Natural killer cell treated with Interleukin-12 subunit alpha and Interleukin-12 subunit beta and Interleukin-15 and Interleukin-18, amount 100 ng/mL, for 72 hours (primary cell): ENCODE measurements around the gene ACLY. TPM values are rescaled to one million over a fixed set of nuclear protein-coding genes. Genes with fewer than 3 reads are reported as not detected.
A peak's percentile ranks its signal among the peaks of the same experiment; 100 is the strongest.

Experiments
- ATAC-seq, 2 donors: fragments of 150-1000 bp; cut with Tn5 transposase in 1 of 2; sonication (Bioruptor Pico), chemical (Tn5 transposase) in 1 of 2; 2 replicates each; pipeline ENCODE4 v1.10.0; 2021
- DNase-seq: peaks from one replicate; pipeline ENCODE4 v3.0.0; 2022; ENCODE audit warnings: low spot score
- H3K27ac Mint-ChIP-seq, 2 donors: 1 replicate in 1 of 2; 2 replicates in 1 of 2; pipeline ENCODE4 v1.8.0; 2022; ENCODE audit warnings: mixed read lengths in 2 of 2, mild to moderate bottlenecking in 1 of 2, moderate library complexity in 1 of 2
- H3K27me3 Mint-ChIP-seq, 2 donors: 1 replicate in 1 of 2; 2 replicates in 1 of 2; pipeline ENCODE4 v1.8.0; 2022; ENCODE audit warnings: mixed read lengths in 2 of 2
- H3K36me3 Mint-ChIP-seq: one replicate; pipeline ENCODE4 v1.8.0; 2022; ENCODE audit warnings: mixed read lengths
- H3K4me1 Mint-ChIP-seq, 2 donors: 1 replicate in 1 of 2; 2 replicates in 1 of 2; pipeline ENCODE4 v1.8.0; 2022; ENCODE audit warnings: low read depth in 2 of 2, mixed read lengths in 2 of 2, mild to moderate bottlenecking in 1 of 2
- H3K4me3 Mint-ChIP-seq: one replicate; pipeline ENCODE4 v1.8.0; 2022; ENCODE audit warnings: mixed read lengths
- H3K9me3 Mint-ChIP-seq: 2 replicates; pipeline ENCODE4 v1.8.0; 2022; ENCODE audit warnings: mixed read lengths
- total RNA-seq, 2 donors: library from RNA; stranded (reverse); gene quantifications; one replicate each; pipeline ENCODE4 v1.2.3, GENCODE V29; 2022

Gene ACLY
- total RNA-seq, 2 donors from 2014 or later, result 200 to 243 TPM

GRCh38 chr17:41910701-41911391 is 7.9 kb downstream of the ACLY start:
- no peak for ATAC-seq
- Mint-ChIP-seq H3K27ac (no peak overlapping the region), H3K36me3 (peaks cover 12% of the 10 kb centered on the region)

GRCh38 chr17:41909088-41909487 is 9.7 kb downstream of the ACLY start:
- H3K9me3 Mint-ChIP-seq, result no peaks in the 10 kb centered on the region
- no peak for DNase-seq
- H3K4me3 Mint-ChIP-seq, result no peak overlapping the region
- no peaks in the 10 kb centered on the region for H3K27me3 Mint-ChIP-seq
- ATAC-seq, result no peak
- H3K4me1 Mint-ChIP-seq, result peaks cover 0 to 20% of the 10 kb centered on the region in 2 donors
- H3K36me3 Mint-ChIP-seq, result peaks cover 12% of the 10 kb centered on the region
- no peak overlapping the region for H3K27ac Mint-ChIP-seq

More at GRCh38 chr17:41910701-41911391, 7.9 kb downstream of the ACLY start:
- Mint-ChIP-seq H3K4me1 (peaks cover 12 to 30% of the 10 kb centered on the region in 2 donors), H3K9me3 (no peaks in the 10 kb centered on the region), H3K4me3 (no peak overlapping the region), H3K27me3 (no peaks in the 10 kb centered on the region)
- DNase-seq, result no peak

DNA sequence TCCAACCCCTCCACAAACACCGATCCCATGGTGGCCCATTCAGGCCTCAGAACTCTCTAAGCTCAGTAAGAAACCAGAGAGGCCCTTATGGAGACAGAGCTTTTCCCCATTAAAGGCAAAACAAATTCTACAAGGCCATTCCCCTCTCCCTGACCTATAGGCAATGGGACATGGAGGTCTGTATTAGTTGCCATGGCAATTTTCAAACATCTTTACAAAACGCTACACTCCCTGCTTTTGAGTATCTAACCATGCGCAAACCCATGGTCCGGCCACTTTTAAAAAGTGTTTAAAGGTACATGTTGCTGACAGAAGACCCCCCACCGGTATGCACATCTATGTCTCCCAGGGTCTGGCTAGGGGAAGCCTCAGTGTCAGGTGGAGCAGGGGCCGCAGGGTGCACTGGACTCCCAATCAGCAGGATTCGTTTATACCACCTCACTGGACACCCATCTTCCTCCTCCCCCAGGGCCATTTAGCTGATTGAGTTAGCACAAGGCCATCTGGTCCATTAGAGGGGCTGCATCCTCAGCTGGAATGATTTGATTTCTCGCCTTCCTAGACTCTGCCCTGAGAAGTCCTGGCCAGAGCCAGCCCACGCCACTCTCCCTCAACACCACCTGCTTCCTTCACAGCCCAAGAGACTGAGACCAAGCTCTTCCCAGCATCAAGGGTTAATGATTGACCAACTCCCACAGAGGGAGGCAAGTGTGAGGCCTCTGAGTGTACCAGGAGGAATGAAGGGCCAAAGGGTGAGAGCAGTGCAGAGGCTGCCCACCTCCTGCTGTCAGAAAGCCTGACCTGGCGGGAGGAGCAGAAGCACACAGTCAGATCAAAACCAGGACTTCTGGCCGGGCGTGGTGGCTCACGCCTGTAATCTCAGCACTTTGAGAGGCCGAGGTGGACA is 10.9 kb downstream of the ACLY start:
- DNase-seq (no peak), ATAC-seq (no peak)
- peaks cover 0 to 9% of the 10 kb centered on the region in 2 donors for H3K4me1 Mint-ChIP-seq
- H3K27me3 Mint-ChIP-seq, result no peaks in the 10 kb centered on the region
- no peaks in the 10 kb centered on the region for H3K9me3 Mint-ChIP-seq
- H3K27ac Mint-ChIP-seq, result no peak overlapping the region
- H3K36me3 Mint-ChIP-seq, result peaks cover 9% of the 10 kb centered on the region
- no peak overlapping the region for H3K4me3 Mint-ChIP-seq

DNA sequence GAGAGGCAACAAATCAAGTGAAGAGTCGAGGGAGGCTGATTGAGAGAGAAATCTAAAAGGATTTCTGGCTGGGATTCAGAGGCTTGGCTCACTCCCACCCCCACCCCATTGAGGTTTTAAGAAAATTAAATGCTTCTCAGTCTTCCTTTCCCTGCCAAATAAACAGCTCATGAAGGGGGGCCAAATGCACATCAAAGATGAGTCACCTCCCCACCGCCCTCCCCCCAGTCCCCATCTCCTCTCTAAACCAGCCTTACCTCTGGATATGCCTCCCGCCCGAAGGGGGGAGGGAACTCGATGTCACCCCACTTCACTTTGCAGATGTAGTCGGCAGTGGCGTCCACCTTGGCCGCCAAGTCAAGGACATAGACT is 11.6 kb downstream of the ACLY start:
- Mint-ChIP-seq H3K27ac (no peak overlapping the region), H3K36me3 (peaks cover 7% of the 10 kb centered on the region), H3K27me3 (no peaks in the 10 kb centered on the region), H3K4me1 (peaks cover 0 to 5% of the 10 kb centered on the region in 2 donors), H3K4me3 (no peak overlapping the region), H3K9me3 (no peaks in the 10 kb centered on the region)
- no peak for DNase-seq
- no peak for ATAC-seq

GRCh38 chr17:41906465-41907184 is 12.1 kb downstream of the ACLY start:
- DNase-seq (no peak), ATAC-seq (no peak)
- peaks cover 12% of the 10 kb centered on the region for H3K36me3 Mint-ChIP-seq
- no peaks in the 10 kb centered on the region for H3K27me3 Mint-ChIP-seq
- H3K4me3 Mint-ChIP-seq, result no peak overlapping the region
- peaks cover 0 to 5% of the 10 kb centered on the region in 2 donors for H3K4me1 Mint-ChIP-seq
- H3K27ac Mint-ChIP-seq, result no peak overlapping the region
- H3K9me3 Mint-ChIP-seq, result no peaks in the 10 kb centered on the region

- H3K36me3 Mint-ChIP-seq, result peaks cover 13% of the 10 kb centered on the region
- no peak overlapping the region for H3K4me3 Mint-ChIP-seq
- ATAC-seq (no peak), DNase-seq (no peak)
- H3K27ac Mint-ChIP-seq, result no peak overlapping the region
- peaks cover 0 to 7% of the 10 kb centered on the region in 2 donors for H3K4me1 Mint-ChIP-seq
- no peaks in the 10 kb centered on the region for H3K9me3 Mint-ChIP-seq
- no peaks in the 10 kb centered on the region for H3K27me3 Mint-ChIP-seq
Measured at GRCh38 chr17:41905172-41905571, 13.6 kb downstream of the ACLY start.

DNA sequence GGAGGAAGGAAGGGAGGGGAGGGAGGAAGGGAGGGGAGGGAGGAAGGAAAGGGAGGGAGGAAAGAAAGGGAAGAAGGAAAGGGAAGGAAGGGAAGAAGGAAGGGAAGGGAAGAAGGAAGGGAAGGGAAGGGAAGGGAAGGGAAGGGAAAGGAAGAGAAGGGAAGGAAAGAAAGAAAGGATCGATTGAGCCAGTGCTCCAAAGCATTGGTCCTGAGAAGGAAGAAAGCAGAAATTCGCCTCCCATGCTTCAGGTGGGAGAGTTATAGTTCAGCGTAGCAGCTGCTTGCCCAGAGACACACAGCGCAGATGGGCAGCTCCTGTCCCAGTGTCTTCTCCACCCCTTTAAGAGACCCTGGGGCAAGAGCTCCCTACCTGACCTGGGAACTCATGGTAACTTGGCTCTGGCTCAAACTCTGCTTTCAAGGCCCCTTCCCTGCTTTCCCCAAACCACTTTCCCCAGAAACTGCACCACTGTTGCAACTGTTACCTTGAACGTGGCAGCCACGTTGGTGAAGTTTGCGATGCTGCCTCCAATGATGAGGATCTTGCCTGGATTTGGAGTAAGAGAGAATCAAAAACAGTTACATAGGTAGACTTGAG is 14.4 kb downstream of the ACLY start:
- no peak overlapping the region for H3K4me3 Mint-ChIP-seq
- H3K36me3 Mint-ChIP-seq, result peaks cover 17% of the 10 kb centered on the region
- ATAC-seq (no peak), DNase-seq (no peak)
- peaks cover 0 to 5% of the 10 kb centered on the region in 2 donors for H3K4me1 Mint-ChIP-seq
- no peaks in the 10 kb centered on the region for H3K9me3 Mint-ChIP-seq
- no peak overlapping the region for H3K27ac Mint-ChIP-seq
- H3K27me3 Mint-ChIP-seq, result no peaks in the 10 kb centered on the region

DNA sequence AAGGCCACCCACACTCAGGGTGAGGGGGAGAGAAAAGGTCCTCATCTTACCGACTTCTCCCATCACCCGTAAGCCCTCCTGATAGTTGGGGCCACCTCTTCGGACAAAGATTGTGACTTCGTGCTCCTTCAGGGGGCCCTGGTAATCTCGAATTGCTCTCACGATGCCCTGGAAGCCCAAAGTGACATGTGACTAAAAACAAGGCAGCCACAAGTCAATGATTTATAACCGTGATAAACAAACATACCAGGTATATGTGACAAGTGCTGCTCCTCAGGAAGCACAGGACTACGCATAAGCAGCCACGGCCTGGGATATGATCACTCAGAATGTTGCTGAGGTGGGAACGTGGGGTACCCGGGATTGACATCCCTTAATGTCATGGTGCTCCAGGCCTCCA is 17.1 kb downstream of the ACLY start:
- no peaks in the 10 kb centered on the region for H3K9me3 Mint-ChIP-seq
- H3K27ac Mint-ChIP-seq, result no peak overlapping the region

DNA sequence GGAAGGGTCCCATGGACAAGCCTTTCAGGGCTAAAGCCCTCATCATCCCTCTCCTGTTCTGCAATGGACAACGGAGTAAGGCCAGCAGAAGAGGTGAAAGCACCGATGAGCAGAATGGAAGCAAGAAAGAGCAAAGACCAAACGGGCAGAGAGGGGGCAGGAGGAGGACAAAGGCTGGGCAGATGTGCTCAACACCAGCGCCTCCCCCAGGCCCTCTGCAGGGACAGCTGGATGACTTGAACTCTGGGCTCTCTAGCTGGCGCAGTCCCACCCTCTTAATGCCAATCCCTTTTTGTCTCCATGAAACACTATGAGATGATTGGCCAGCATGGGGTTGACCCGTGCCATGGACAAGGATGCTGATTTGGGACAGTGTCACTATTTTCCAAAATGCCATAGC is 22.0 kb downstream of the ACLY start:
- peaks cover 18% of the 10 kb centered on the region for H3K36me3 Mint-ChIP-seq
- peaks cover 0 to 10% of the 10 kb centered on the region in 2 donors for H3K4me1 Mint-ChIP-seq
- no peaks in the 10 kb centered on the region for H3K27me3 Mint-ChIP-seq
- ATAC-seq, result peak in 1 of 2 donors; percentile 6
- no peak overlapping the region for H3K27ac Mint-ChIP-seq
- H3K4me3 Mint-ChIP-seq, result no peak overlapping the region
- H3K9me3 Mint-ChIP-seq, result no peaks in the 10 kb centered on the region
- DNase-seq, result no peak

More for the DNA sequence above, 17.1 kb downstream of the ACLY start:
- Mint-ChIP-seq H3K27me3 (no peaks in the 10 kb centered on the region), H3K4me1 (peaks cover 0 to 2% of the 10 kb centered on the region in 2 donors), H3K4me3 (no peak overlapping the region), H3K36me3 (peaks cover 13% of the 10 kb centered on the region)
- DNase-seq, result no peak
- ATAC-seq, result no peak

DNA sequence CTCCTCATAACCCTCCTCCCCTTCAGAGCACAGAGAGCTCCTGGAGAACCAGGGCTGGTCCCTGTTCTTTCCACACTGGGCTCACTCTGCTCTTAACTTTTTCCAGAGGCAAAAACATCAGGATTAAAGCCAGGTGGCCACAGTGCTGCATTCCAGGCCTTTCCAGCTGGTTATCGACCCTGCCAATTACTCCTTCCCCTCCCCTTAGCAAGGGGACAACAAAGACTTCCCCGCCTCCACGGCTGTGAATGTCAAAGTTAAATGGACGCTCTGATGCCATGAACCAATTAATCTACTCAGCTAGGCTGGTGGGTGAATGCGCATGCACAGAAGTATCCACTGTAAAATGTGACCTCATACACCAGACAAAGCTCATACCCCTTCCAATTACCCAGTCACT is 23.1 kb downstream of the ACLY start:
- H3K27ac Mint-ChIP-seq, result no peak overlapping the region

DNA sequence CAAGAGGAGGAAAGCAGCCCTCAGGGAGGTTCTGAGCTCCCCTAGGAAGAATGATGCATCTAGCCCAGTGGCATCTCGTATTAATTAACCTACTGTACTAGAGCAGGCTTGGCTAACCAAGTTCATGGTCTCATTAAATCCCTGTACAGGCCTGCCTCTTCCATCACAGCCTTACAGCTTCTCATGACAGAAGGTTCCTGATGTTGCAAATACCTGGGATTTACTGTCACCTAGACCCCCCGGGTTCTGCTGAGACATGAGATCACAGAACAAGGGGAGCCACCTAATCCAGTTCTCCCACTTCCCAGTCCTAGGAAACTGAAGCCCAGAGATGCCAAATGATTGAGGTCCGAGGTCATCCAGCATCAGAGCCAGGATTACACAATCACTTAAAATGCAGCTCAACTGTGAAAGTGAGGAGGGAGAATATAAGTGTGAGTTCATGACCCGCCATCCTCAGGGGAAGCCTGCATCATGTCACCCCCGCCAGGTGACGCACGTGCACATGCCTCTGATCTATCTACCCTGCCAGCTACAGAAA is 23.9 kb downstream of the ACLY start:
- Mint-ChIP-seq H3K36me3 (peaks cover 17% of the 10 kb centered on the region), H3K9me3 (no peaks in the 10 kb centered on the region), H3K27me3 (no peaks in the 10 kb centered on the region), H3K27ac (no peak overlapping the region), H3K4me3 (no peak overlapping the region), H3K4me1 (peaks cover 0 to 7% of the 10 kb centered on the region in 2 donors)
- no peak for DNase-seq
- ATAC-seq, result no peak

More for the DNA sequence above, 23.1 kb downstream of the ACLY start:
- DNase-seq, result no peak
- ATAC-seq, result no peak
- Mint-ChIP-seq H3K4me1 (peaks cover 0 to 7% of the 10 kb centered on the region in 2 donors), H3K4me3 (no peak overlapping the region), H3K9me3 (no peaks in the 10 kb centered on the region), H3K36me3 (peaks cover 17% of the 10 kb centered on the region), H3K27me3 (no peaks in the 10 kb centered on the region)

- peaks cover 10% of the 10 kb centered on the region for H3K36me3 Mint-ChIP-seq
- no peak for ATAC-seq
- no peaks in the 10 kb centered on the region for H3K9me3 Mint-ChIP-seq
- peaks cover 0 to 7% of the 10 kb centered on the region in 2 donors for H3K4me1 Mint-ChIP-seq
- DNase-seq, result no peak
- H3K27ac Mint-ChIP-seq, result no peak overlapping the region
- no peaks in the 10 kb centered on the region for H3K27me3 Mint-ChIP-seq
- H3K4me3 Mint-ChIP-seq, result no peak overlapping the region
Measured at GRCh38 chr17:41893384-41893783, 25.4 kb downstream of the ACLY start.

DNA sequence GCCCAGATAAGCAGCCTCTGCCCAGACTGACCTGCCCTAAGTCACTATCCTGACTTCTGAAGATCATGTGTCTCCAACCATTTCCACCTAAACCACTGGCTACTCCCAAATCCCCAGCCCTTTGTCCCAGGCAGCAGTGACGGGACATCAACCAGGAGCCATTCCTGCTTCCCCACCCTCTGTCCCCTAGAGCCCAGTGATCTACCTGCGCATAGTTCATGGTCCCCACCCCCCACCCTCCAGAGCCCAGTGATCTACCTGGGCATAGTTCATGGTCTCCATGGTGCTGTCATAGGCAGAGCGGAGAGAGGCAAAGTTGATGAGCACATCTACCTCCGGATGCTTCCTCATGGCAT is 26.8 kb downstream of the ACLY start:
- no peaks in the 10 kb centered on the region for H3K27me3 Mint-ChIP-seq
- H3K4me3 Mint-ChIP-seq, result no peak overlapping the region
- peaks cover 0 to 7% of the 10 kb centered on the region in 2 donors for H3K4me1 Mint-ChIP-seq
- no peaks in the 10 kb centered on the region for H3K9me3 Mint-ChIP-seq
- DNase-seq (no peak), ATAC-seq (no peak)
- H3K27ac Mint-ChIP-seq, result no peak overlapping the region
- peaks cover 10% of the 10 kb centered on the region for H3K36me3 Mint-ChIP-seq
